Mesenchymal stem cell (in vitro differentiated cells and primary cell): ENCODE measurements around the gene HDAC3.

Experiments used
- DNase-seq: peaks from one replicate; pipeline ENCODE4 v3.0.0-alpha.2; 2013
- H2AFZ ChIP-seq: one replicate; pipeline ENCODE4 v1.6.1; 2013; ENCODE audit warnings: low read depth, mild to moderate bottlenecking, control low read depth, inconsistent platforms, low read length, moderate library complexity
- H2AK5ac ChIP-seq: 2 replicates; pipeline ENCODE4 v1.6.1; 2013; ENCODE audit warnings: low read length, moderate library complexity, mild to moderate bottlenecking, inconsistent platforms; ENCODE audit not compliant: severe bottlenecking
- H2BK120ac ChIP-seq: one replicate; pipeline ENCODE4 v1.6.1; 2013; ENCODE audit warnings: low read depth, mild to moderate bottlenecking, inconsistent platforms, low read length, moderate library complexity
- H2BK12ac ChIP-seq, 2 experiments: one replicate each; pipeline ENCODE4 v1.6.1; 2013; ENCODE audit warnings: inconsistent platforms in 2 of 2, low read length in 2 of 2, mild to moderate bottlenecking in 2 of 2, moderate library complexity in 2 of 2, control low read depth in 1 of 2
- H2BK15ac ChIP-seq: one replicate; pipeline ENCODE4 v1.6.1; 2013; ENCODE audit warnings: mild to moderate bottlenecking, low read depth, inconsistent platforms; ENCODE audit not compliant: poor library complexity, severe bottlenecking
- H2BK5ac ChIP-seq: 2 replicates; pipeline ENCODE4 v1.6.1; 2013; ENCODE audit warnings: low read depth, mild to moderate bottlenecking, low read length, control low read depth, inconsistent platforms; ENCODE audit not compliant: poor library complexity, severe bottlenecking
- H3K14ac ChIP-seq, 2 experiments: one replicate each; pipeline ENCODE4 v1.6.1; 2013; ENCODE audit warnings: inconsistent platforms in 2 of 2, low read length in 2 of 2, control low read depth in 1 of 2, mild to moderate bottlenecking in 1 of 2, moderate library complexity in 1 of 2
- H3K18ac ChIP-seq, 2 experiments: one replicate each; pipeline ENCODE4 v1.6.1; 2013; ENCODE audit warnings: inconsistent platforms in 2 of 2, low read length in 2 of 2, control low read depth in 1 of 2, low read depth in 1 of 2, mild to moderate bottlenecking in 1 of 2
- H3K23ac ChIP-seq, 2 experiments: one replicate each; pipeline ENCODE4 v1.6.1; 2013; ENCODE audit warnings: inconsistent platforms in 2 of 2, low read length in 2 of 2, mild to moderate bottlenecking in 2 of 2, moderate library complexity in 2 of 2, control low read depth in 1 of 2
- H3K27ac ChIP-seq: 2 replicates; pipeline ENCODE4 v1.5.1; 2013; ENCODE audit warnings: mild to moderate bottlenecking, moderate library complexity, low read length, control low read depth, inconsistent platforms; ENCODE audit not compliant: poor library complexity, severe bottlenecking
- H3K27me3 ChIP-seq, 2 experiments: 2 replicates each; pipeline versions ENCODE4 v1.6.1 to v1.7.0; 2013; ENCODE audit warnings: low read length in 2 of 2, mild to moderate bottlenecking in 2 of 2, moderate library complexity in 2 of 2, control low read depth in 1 of 2, inconsistent platforms in 1 of 2; ENCODE audit not compliant: control insufficient read depth in 1 of 2, insufficient read depth in 1 of 2
- H3K36me3 ChIP-seq, 2 experiments: 2 replicates each; pipeline versions ENCODE4 v1.6.1 to v1.7.0; 2013; ENCODE audit warnings: low read length in 2 of 2, control low read depth in 1 of 2, inconsistent platforms in 1 of 2, low read depth in 1 of 2, mild to moderate bottlenecking in 1 of 2; ENCODE audit not compliant: insufficient read depth in 2 of 2, control insufficient read depth in 1 of 2
- H3K4ac ChIP-seq, 2 experiments: one replicate each; pipeline ENCODE4 v1.6.1; 2013; ENCODE audit warnings: inconsistent platforms in 2 of 2, low read length in 2 of 2, mild to moderate bottlenecking in 2 of 2, moderate library complexity in 2 of 2, control low read depth in 1 of 2, low read depth in 1 of 2
- H3K4me1 ChIP-seq: 2 replicates; pipeline ENCODE4 v1.6.1; 2013; ENCODE audit warnings: low read depth, low read length, control low read depth; ENCODE audit not compliant: control insufficient read depth, insufficient read depth
- H3K4me2 ChIP-seq: 2 replicates; pipeline ENCODE4 v1.6.1; 2013; ENCODE audit warnings: low read length, mild to moderate bottlenecking, inconsistent platforms; ENCODE audit not compliant: poor library complexity, severe bottlenecking
- H3K4me3 ChIP-seq, 2 experiments: 2 replicates each; pipeline versions ENCODE4 v1.5.1 to v1.7.0; 2013; ENCODE audit warnings: low read length in 2 of 2, mild to moderate bottlenecking in 2 of 2, control low read depth in 1 of 2, low read depth in 1 of 2; ENCODE audit not compliant: insufficient read depth in 1 of 2
- H3K79me1 ChIP-seq: replicated peaks from 2 replicates; pipeline ENCODE4 v1.6.1; 2013; ENCODE audit warnings: mild to moderate bottlenecking, control low read depth, low read length, inconsistent platforms; ENCODE audit not compliant: poor library complexity, severe bottlenecking
- H3K9ac ChIP-seq: 2 replicates; pipeline ENCODE4 v1.7.0; 2013; ENCODE audit warnings: mild to moderate bottlenecking, low read length, moderate library complexity
- H3K9me3 ChIP-seq: 2 replicates; pipeline ENCODE4 v1.7.0; 2013; ENCODE audit warnings: mild to moderate bottlenecking, low read length; ENCODE audit not compliant: control insufficient read depth
- H4K8ac ChIP-seq: one replicate; pipeline ENCODE4 v1.6.1; 2013; ENCODE audit warnings: inconsistent platforms, mild to moderate bottlenecking, low read length, moderate library complexity
- H4K91ac ChIP-seq: one replicate; pipeline ENCODE4 v1.6.1; 2013; ENCODE audit warnings: mild to moderate bottlenecking, low read length, inconsistent platforms
- WGBS: methylation state at CpG from one replicate; pipeline ENCODE4 v1.1.7; 2013; ENCODE audit warnings: mixed read lengths; 5-methylcytosine and 5-hydroxymethylcytosine counted together

Gene HDAC3

DNA sequence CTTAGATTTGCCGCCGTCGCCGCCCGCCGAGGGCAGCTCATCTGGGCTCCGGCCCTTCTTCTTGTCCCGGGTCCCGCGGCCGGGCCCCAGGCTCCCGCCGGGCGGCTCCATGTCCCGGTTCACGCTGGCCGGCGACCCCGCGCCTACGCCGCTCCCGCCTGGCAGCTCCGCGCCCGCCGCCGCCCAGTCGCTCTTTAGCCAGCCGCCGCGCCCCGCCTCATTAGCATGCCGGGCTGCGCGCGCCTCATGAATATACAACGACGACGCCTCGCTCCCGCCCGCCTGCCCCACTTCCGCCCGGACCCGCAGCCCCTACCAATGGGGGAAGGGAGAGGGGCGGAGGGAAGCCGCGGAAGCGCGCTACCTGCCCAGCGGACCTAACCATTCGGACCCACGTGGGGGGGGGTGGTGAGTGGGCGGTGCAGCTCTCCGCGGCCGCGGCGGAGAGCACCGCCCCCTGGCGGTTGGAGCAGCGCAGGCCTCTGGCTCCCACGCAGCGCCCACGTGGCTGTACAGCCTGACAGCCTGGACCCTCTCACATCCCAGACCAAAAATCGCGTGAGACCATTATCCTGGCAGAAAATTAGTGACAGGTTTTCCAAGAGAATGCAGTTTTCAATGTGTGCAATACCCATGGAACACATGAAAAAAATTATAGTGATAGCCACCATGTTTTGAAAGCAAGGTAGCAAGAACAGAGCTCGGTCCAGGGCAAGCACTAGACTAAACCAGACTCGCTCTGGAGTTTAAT, 17.7 kb downstream of the HDAC3 start, which contains the start of gene DIAPH1:
Gene DIAPH1 (minus strand): TSS at position 197 of the 751 bp plus-strand sequence. CDS start 86 bp downstream, at position 111.
- Histone ChIP-seq H3K4me3 (peak within 1 kb of the TSS; percentile 81 to 93), H3K79me1 (peaks cover under 1% of the 10 kb centered on the region), H2BK120ac (no peak within 1 kb of the TSS), H4K8ac (no peak within 1 kb of the TSS), H3K4me2 (peak within 1 kb of the TSS; percentile 70), H2BK15ac (peak within 1 kb of the TSS; percentile 78), H3K4ac (peak within 1 kb of the TSS in 1 of 2 experiments; percentile 37), H2BK12ac (no peak within 1 kb of the TSS), H3K18ac (peak within 1 kb of the TSS in 1 of 2 experiments; percentile 47), H4K91ac (no peak within 1 kb of the TSS), H2AK5ac (no peak within 1 kb of the TSS), H2BK5ac (peak within 1 kb of the TSS; percentile 85), H3K9me3 (no peaks in the 10 kb centered on the region), H3K27me3 (no peaks in the 10 kb centered on the region), H3K23ac (peak within 1 kb of the TSS in 1 of 2 experiments; percentile 60), H3K36me3 (peaks cover 19 to 38% of the 10 kb centered on the region in 2 experiments), H3K4me1 (no peaks in the 10 kb centered on the region), H3K14ac (no peak within 1 kb of the TSS), H2AFZ (peak within 1 kb of the TSS; percentile 66), H3K9ac (peak within 1 kb of the TSS; percentile 91), H3K27ac (peak within 1 kb of the TSS; percentile 24)
- 4% methylated on average over 43 of the region's 70 CpGs for WGBS
- peak; percentile 96 for DNase-seq

DNA sequence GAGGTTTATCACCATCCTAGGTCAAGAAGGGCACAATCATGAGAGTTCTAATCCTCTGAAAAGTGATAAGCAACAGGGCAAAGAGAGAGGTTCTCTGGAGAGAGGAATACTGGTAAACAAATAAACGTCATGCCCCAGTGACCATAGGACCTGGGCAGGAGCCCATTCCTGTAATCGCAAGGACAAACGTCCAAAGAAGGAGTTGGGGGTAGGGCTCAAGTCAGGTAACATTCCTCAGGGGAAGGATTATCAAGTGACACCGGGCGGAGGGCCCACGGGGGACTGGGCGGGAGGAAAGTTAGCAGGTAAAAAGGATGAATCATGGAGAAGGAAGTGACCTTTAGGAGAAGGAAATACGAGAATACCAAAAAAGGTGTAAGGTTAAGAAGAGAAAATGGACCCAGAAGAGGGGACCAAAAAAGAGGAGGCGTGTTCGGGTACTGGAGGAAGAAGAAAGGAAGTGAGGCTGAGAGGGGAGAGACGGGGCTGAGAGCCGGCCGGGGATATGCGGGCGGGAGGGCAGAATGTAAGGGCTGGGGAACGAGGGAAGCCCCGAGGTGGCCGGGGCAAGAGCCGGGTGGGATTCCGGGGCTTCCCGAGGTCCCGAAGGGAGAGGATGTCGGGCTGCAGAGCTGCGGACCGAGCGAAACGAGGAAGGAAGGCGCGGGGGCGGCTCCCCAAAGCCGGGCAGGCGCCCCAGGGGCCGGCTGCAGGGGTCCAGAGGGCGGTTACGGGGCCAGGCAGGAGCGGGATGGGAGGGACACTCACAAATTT, 18.4 kb downstream of the HDAC3 start:
- WGBS, result under 1% methylated on average over 36 of the region's 36 CpGs
- no peaks in the 10 kb centered on the region for H3K27me3 ChIP-seq

DNA sequence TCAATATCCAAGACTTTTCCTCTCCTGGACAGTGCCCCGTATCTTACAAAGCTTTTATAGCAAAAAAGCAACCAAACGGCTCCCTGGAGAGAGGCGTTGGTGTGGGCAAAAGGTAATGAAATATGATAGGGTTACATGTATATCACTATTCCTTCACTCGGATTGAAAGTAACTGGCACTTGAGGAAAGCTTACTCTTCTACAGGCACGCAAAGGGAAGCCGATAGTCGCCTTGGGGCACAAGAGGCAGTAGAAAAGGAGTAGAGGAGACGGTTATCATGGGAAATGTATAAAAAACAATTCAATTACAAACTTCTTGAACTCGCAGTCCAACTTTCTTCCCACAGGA, 19.0 kb downstream of the HDAC3 start:
- Histone ChIP-seq H3K4me1 (no peaks in the 10 kb centered on the region), H3K27me3 (no peaks in the 10 kb centered on the region), H2BK120ac (no peak overlapping the region), H2AK5ac (no peak overlapping the region), H3K9me3 (no peaks in the 10 kb centered on the region), H2BK5ac (no peak overlapping the region), H3K4me2 (peak overlapping the region; percentile 70), H3K79me1 (peaks cover 2% of the 10 kb centered on the region), H2BK12ac (no peak overlapping the region), H3K27ac (peak overlapping the region; percentile 24), H3K4me3 (peak overlapping the region in 1 of 2 experiments; percentile 93), H4K91ac (no peak overlapping the region), H3K23ac (no peak overlapping the region), H4K8ac (peak overlapping the region; percentile 7), H2AFZ (no peak overlapping the region), H3K4ac (no peak overlapping the region), H3K14ac (no peak overlapping the region), H3K36me3 (peaks cover 10 to 28% of the 10 kb centered on the region in 2 experiments), H3K9ac (peak overlapping the region; percentile 91), H2BK15ac (no peak overlapping the region), H3K18ac (no peak overlapping the region)
- DNase-seq, result peak; percentile 44
- WGBS, result 60% methylated on average over 1 of the region's 9 CpGs

More for the DNA sequence above, 18.4 kb downstream of the HDAC3 start:
- Histone ChIP-seq H3K4me3 (peak overlapping the region; percentile 81 to 93), H2BK120ac (no peak overlapping the region), H3K4ac (peak overlapping the region in 1 of 2 experiments; percentile 37), H2BK12ac (no peak overlapping the region), H2BK15ac (peak overlapping the region; percentile 78), H3K79me1 (peaks cover 2% of the 10 kb centered on the region), H2AK5ac (no peak overlapping the region), H3K23ac (peak overlapping the region in 1 of 2 experiments; percentile 60), H3K36me3 (peaks cover 15 to 32% of the 10 kb centered on the region in 2 experiments), H3K9ac (peak overlapping the region; percentile 91), H3K9me3 (no peaks in the 10 kb centered on the region), H2AFZ (peak overlapping the region; percentile 66), H3K18ac (peak overlapping the region in 1 of 2 experiments; percentile 47), H3K4me2 (peak overlapping the region; percentile 70), H3K4me1 (no peaks in the 10 kb centered on the region), H2BK5ac (peak overlapping the region; percentile 85), H4K8ac (no peak overlapping the region), H4K91ac (no peak overlapping the region), H3K27ac (peak overlapping the region; percentile 24), H3K14ac (no peak overlapping the region)
- peak; percentile 49 for DNase-seq

DNA sequence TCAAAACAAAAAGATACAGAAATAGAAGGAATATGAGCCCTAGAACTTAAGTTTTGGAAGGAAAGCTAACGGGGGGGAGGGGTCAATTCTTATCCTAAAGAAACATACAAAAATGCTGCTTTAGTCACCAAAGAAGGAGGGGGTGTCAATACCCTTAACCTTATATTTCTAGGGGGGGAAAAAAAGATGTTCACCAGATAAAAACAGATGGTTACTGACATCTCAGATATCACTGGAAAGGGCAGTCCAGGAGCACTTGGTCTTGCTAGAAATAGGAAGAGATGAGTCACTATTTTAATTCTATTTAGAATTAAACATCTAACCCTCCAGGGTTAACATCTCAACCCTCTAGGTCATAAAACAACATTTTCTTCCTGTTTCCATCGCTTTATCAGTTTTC, 19.5 kb downstream of the HDAC3 start:
- H3K36me3 ChIP-seq, result peaks cover 9 to 23% of the 10 kb centered on the region in 2 experiments
- no peak overlapping the region for H2AK5ac ChIP-seq

More for the DNA sequence above, 19.5 kb downstream of the HDAC3 start:
- Histone ChIP-seq H2AFZ (no peak overlapping the region), H3K14ac (no peak overlapping the region), H3K9me3 (no peaks in the 10 kb centered on the region), H4K91ac (no peak overlapping the region), H3K4me3 (peak overlapping the region in 1 of 2 experiments; percentile 93), H2BK5ac (no peak overlapping the region), H2BK12ac (no peak overlapping the region), H3K27ac (peak overlapping the region; percentile 23), H3K18ac (no peak overlapping the region), H3K27me3 (no peaks in the 10 kb centered on the region), H3K9ac (peak overlapping the region; percentile 91), H2BK15ac (no peak overlapping the region), H4K8ac (no peak overlapping the region), H3K4ac (no peak overlapping the region), H3K79me1 (peaks cover 3% of the 10 kb centered on the region), H3K23ac (no peak overlapping the region), H2BK120ac (no peak overlapping the region), H3K4me2 (no peak overlapping the region), H3K4me1 (no peaks in the 10 kb centered on the region)
- WGBS, result no CpG with 5 or more reads among the region's 2 CpGs
- peak; percentile 22 for DNase-seq
